ENCODE data around the gene ZMAT3. TPM values are rescaled to one million over a fixed set of nuclear protein-coding genes. Genes with fewer than 3 reads are reported as not detected.

ZMAT3 gene
- total and polyA plus RNA-seq, 2 of the 13 experiments (the other 11 are each of a cell fraction or from before 2014, with no cell fraction given), result 11.4 to 11.7 TPM

GRCh38 chr3:179021119-179021903, 50.3 kb downstream of the ZMAT3 start:
- no peak for FAIRE-seq
- in situ Hi-C loops (cut with HindIII; ENCODE audit: extremely low pct_ligation_motif_present, low pct_unique_long_range_greater_than_20kb), result no loop called here
- DNase-seq (ENCODE audit: low spot score), result no peak
- no peak for ATAC-seq
- Histone ChIP-seq H2AFZ (ENCODE audit: low read length) (no peak overlapping the region), H3K4me3 (replicated peaks in 1 of 3; ENCODE audit: insufficient read depth in 1 of 3, low read depth in 2 of 3, low read length in 3 of 3) (no peak overlapping the region), H4K20me1 (ENCODE audit: insufficient read depth, low read length) (no peaks in the 10 kb centered on the region), H3K9ac (ENCODE audit: insufficient read depth, low read depth, low read length) (no peak overlapping the region), H3K27ac (ENCODE audit: extremely low read length, insufficient read depth, low read length) (no peak overlapping the region), H3K4me1 (ENCODE audit: insufficient read depth, low read length) (no peaks in the 10 kb centered on the region), H3K27me3 (ENCODE audit: control insufficient read depth in 1 of 2, insufficient read depth in 2 of 2, low read length in 2 of 2) (no peaks in the 10 kb centered on the region; a peak in 1 of 5 replicates), H3K36me3 (replicated peaks in 1 of 2; ENCODE audit: control insufficient read depth in 1 of 2, insufficient read depth in 2 of 2, low read length in 2 of 2) (peaks cover 0 to 3% of the 10 kb centered on the region in 2 experiments; a peak in 3 of 5 replicates), H3K4me2 (ENCODE audit: low read depth, low read length) (no peak overlapping the region), H3K9me3 (ENCODE audit: low read length) (no peaks in the 10 kb centered on the region), H3K79me2 (ENCODE audit: insufficient read depth, low read length) (no peaks in the 10 kb centered on the region)
- WGBS (ENCODE audit: low lambda C conversion rate), result 92% methylated on average over 4 of the region's 4 CpGs
- BruUV-seq (replicated peaks), result no TSS peak
- no peak for TF ChIP-seq ZNF703 (CRISPR knock-in tag; IDR thresholded peaks at IDR 0.05; ENCODE audit: borderline replicate concordance)
- TF ChIP-seq, protein P1, sequence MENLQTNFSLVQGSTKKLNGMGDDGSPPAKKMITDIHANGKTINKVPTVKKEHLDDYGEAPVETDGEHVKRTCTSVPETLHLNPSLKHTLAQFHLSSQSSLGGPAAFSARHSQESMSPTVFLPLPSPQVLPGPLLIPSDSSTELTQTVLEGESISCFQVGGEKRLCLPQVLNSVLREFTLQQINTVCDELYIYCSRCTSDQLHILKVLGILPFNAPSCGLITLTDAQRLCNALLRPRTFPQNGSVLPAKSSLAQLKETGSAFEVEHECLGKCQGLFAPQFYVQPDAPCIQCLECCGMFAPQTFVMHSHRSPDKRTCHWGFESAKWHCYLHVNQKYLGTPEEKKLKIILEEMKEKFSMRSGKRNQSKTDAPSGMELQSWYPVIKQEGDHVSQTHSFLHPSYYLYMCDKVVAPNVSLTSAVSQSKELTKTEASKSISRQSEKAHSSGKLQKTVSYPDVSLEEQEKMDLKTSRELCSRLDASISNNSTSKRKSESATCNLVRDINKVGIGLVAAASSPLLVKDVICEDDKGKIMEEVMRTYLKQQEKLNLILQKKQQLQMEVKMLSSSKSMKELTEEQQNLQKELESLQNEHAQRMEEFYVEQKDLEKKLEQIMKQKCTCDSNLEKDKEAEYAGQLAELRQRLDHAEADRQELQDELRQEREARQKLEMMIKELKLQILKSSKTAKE (CRISPR knock-in tag; IDR thresholded peaks at IDR 0.05; ENCODE audit: borderline replicate concordance), result no peak
- no peak for TF ChIP-seq GATAD1 (CRISPR knock-in tag; IDR thresholded peaks at IDR 0.05)
- no peak for TF ChIP-seq FOXK1 (CRISPR knock-in tag; IDR thresholded peaks at IDR 0.05; ENCODE audit: borderline replicate concordance, low read depth)
- TF ChIP-seq ZBTB42 (CRISPR knock-in tag; IDR thresholded peaks at IDR 0.05), result no peak
- no peak for TF ChIP-seq MXD3 (CRISPR knock-in tag; IDR thresholded peaks at IDR 0.05)
- TF ChIP-seq BORCS8-MEF2B (CRISPR knock-in tag; IDR thresholded peaks at IDR 0.05), result no peak
- TF ChIP-seq ZBTB3 (CRISPR knock-in tag; IDR thresholded peaks at IDR 0.05; ENCODE audit: borderline replicate concordance, low read depth), result no peak
- TF ChIP-seq KAT2B (IDR thresholded peaks at IDR 0.05; ENCODE audit: borderline replicate concordance, low read depth, low read length), result no peak
- no peak for TF ChIP-seq KMT2B (CRISPR knock-in tag; IDR thresholded peaks at IDR 0.05)
- no peak for TF ChIP-seq ZBTB37 (CRISPR knock-in tag; IDR thresholded peaks at IDR 0.05)
- no peak for TF ChIP-seq HIVEP1 (CRISPR knock-in tag; IDR thresholded peaks at IDR 0.05)
- TF ChIP-seq SRF (IDR thresholded peaks at IDR 0.05; ENCODE audit: low read depth, low read length), result no peak
- intact Hi-C loops (cut with micrococcal nuclease; ENCODE audit: unreplicated experiment), result no loop called here
- CTCF ChIA-PET (ENCODE audit: low intra/inter-chr PET ratio, low total read pairs), result no interaction called here
- POLR2A ChIA-PET, result no interaction called here
